ENCODE data around the gene PLXDC2.

- no peak for TF ChIP-seq CTCF (conservative IDR thresholded peaks at IDR 0.05 in 1 of 2, IDR thresholded peaks at IDR 0.05 in 1 of 2; ENCODE audit: extremely low read depth in 1 of 2, insufficient read depth in 1 of 2, low read depth in 1 of 2, low read length in 2 of 2)
- TF ChIP-seq EZH2 (IDR thresholded peaks at IDR 0.05; ENCODE audit: borderline replicate concordance, low read length), result no peak
Observed at GRCh38 chr10:20287586-20287985, 471.4 kb downstream of the PLXDC2 start.

Measured in mammary epithelial cell (primary cell).